Measurements from ENCODE around the gene ENTREP1. TPM values are rescaled to one million over a fixed set of nuclear protein-coding genes. Genes with fewer than 3 reads are reported as not detected.
A peak's percentile ranks its signal among the peaks of the same experiment; 100 is the strongest.

ENTREP1 gene
- total and polyA plus RNA-seq, 8 donors: 2.0 to 40.2 (median 11.3) TPM

GRCh38 chr9:69380811-69381210 is 55.8 kb downstream of the ENTREP1 start:
- no peaks in the 10 kb centered on the region for H3K27me3 ChIP-seq
- H3K27ac ChIP-seq: no peak overlapping the region
- peaks cover 0 to 11% (median 7%) of the 10 kb centered on the region in 4 donors for H3K36me3 ChIP-seq
- no peaks in the 10 kb centered on the region for H3K9me3 ChIP-seq
- intact Hi-C loops (cut with DNase I; ENCODE audit: low total_unique reads): no loop called here
- TF ChIP-seq CTCF (IDR thresholded peaks at IDR 0.05): no peak
- TF ChIP-seq EP300 (IDR thresholded peaks at IDR 0.05): no peak
- TF ChIP-seq POLR2A (IDR thresholded peaks at IDR 0.05): no peak
- no peak for TF ChIP-seq POLR2AphosphoS5 (IDR thresholded peaks at IDR 0.05)
- WGBS, 5 donors: 92 to 98% (median 95%) methylated on average over 3 of the region's 3 CpGs
- no peak overlapping the region for H3K4me3 ChIP-seq
- no peak for DNase-seq
- H3K4me1 ChIP-seq: peaks cover 21 to 43% (median 31%) of the 10 kb centered on the region in 4 donors

- H3K4me3 ChIP-seq: no peak overlapping the region
- H3K27me3 ChIP-seq: no peaks in the 10 kb centered on the region
- peaks cover 0 to 15% (median 12%) of the 10 kb centered on the region in 4 donors for H3K36me3 ChIP-seq
- 67 to 85% (median 82%) methylated on average over 4 of the region's 4 CpGs for WGBS, 5 donors
- peak in 1 of 2 donors; percentile 45 for DNase-seq
- intact Hi-C loops (cut with DNase I; ENCODE audit: low total_unique reads): no loop called here
- no peaks in the 10 kb centered on the region for H3K9me3 ChIP-seq
- H3K27ac ChIP-seq: no peak overlapping the region
- H3K4me1 ChIP-seq: peaks cover 14 to 39% (median 18%) of the 10 kb centered on the region in 4 donors
- no peak for TF ChIP-seq EP300 (IDR thresholded peaks at IDR 0.05)
- no peak for TF ChIP-seq POLR2A (IDR thresholded peaks at IDR 0.05)
- no peak for TF ChIP-seq CTCF (IDR thresholded peaks at IDR 0.05)
- TF ChIP-seq POLR2AphosphoS5 (IDR thresholded peaks at IDR 0.05): no peak
These were observed 57.1 kb downstream of the ENTREP1 start for GRCh38 chr9:69382135-69382534.

GRCh38 chr9:69385581-69386033 is 60.6 kb downstream of the ENTREP1 start:
- peaks cover 0 to 29% (median 20%) of the 10 kb centered on the region in 4 donors for H3K36me3 ChIP-seq
- no peak overlapping the region for H3K4me3 ChIP-seq
- no peaks in the 10 kb centered on the region for H3K27me3 ChIP-seq
- peak; percentile 42 to 63 for DNase-seq
- peak overlapping the region in 2 of 5 donors; percentile 26 to 55 for H3K27ac ChIP-seq
- H3K4me1 ChIP-seq: peaks cover 0 to 15% (median 5%) of the 10 kb centered on the region in 4 donors
- H3K9me3 ChIP-seq: no peaks in the 10 kb centered on the region
- TF ChIP-seq POLR2A (IDR thresholded peaks at IDR 0.05) (no peak), POLR2AphosphoS5 (IDR thresholded peaks at IDR 0.05) (peak in 1 of 3 donors; percentile 19), CTCF (IDR thresholded peaks at IDR 0.05) (no peak), EP300 (IDR thresholded peaks at IDR 0.05) (no peak)
- intact Hi-C loops (cut with DNase I; ENCODE audit: low total_unique reads): no loop called here
- 29 to 47% (median 33%) methylated on average over 2 to 6 of the region's 6 CpGs for WGBS, 5 donors

- TF ChIP-seq EP300 (IDR thresholded peaks at IDR 0.05) (no peak), POLR2AphosphoS5 (IDR thresholded peaks at IDR 0.05) (no peak), CTCF (IDR thresholded peaks at IDR 0.05) (no peak), POLR2A (IDR thresholded peaks at IDR 0.05) (no peak)
- peak in 1 of 2 donors; percentile 39 for DNase-seq
- Histone ChIP-seq H3K27me3 (no peaks in the 10 kb centered on the region), H3K27ac (peak overlapping the region in 2 of 5 donors; percentile 16 to 19), H3K36me3 (peaks cover 0 to 29% (median 17%) of the 10 kb centered on the region in 4 donors), H3K9me3 (no peaks in the 10 kb centered on the region), H3K4me1 (peaks cover 5 to 21% (median 10%) of the 10 kb centered on the region in 4 donors), H3K4me3 (no peak overlapping the region)
- 41 to 59% (median 52%) methylated on average over 4 of the region's 4 CpGs for WGBS, 5 donors
- intact Hi-C loops (cut with DNase I; ENCODE audit: low total_unique reads): no loop called here
These were observed 61.6 kb downstream of the ENTREP1 start for GRCh38 chr9:69386651-69387050.

Measured in stomach (tissue), 9 donors.